Neural crest cell (in vitro differentiated cells): Measurements from ENCODE around the gene GLYATL2. TPM values are rescaled to one million over a fixed set of nuclear protein-coding genes. Genes with fewer than 3 reads are reported as not detected.

Experiments
- DNase-seq: peaks from one replicate; pipeline ENCODE4 v3.0.0; 2021; ENCODE audit warnings: low read depth, mixed read lengths, low spot score
- H3K27ac Mint-ChIP-seq: one replicate; pipeline ENCODE4 v1.8.0; 2021; ENCODE audit warnings: mild to moderate bottlenecking, mixed read lengths; ENCODE audit not compliant: unreplicated experiment
- H3K27me3 Mint-ChIP-seq: 2 replicates; pipeline ENCODE4 v1.8.0; 2021; ENCODE audit warnings: low read depth, mild to moderate bottlenecking, mixed read lengths
- H3K36me3 Mint-ChIP-seq: 2 replicates; pipeline ENCODE4 v1.8.0; 2021; ENCODE audit warnings: low read depth, mild to moderate bottlenecking, mixed read lengths
- H3K4me1 Mint-ChIP-seq: 2 replicates; pipeline ENCODE4 v1.8.0; 2021; ENCODE audit warnings: mixed read lengths
- H3K4me3 Mint-ChIP-seq: one replicate; pipeline ENCODE4 v1.8.0; 2021; ENCODE audit warnings: mild to moderate bottlenecking, mixed read lengths
- H3K9me3 Mint-ChIP-seq: 2 replicates; pipeline ENCODE4 v1.8.0; 2021; ENCODE audit warnings: mixed read lengths
- CTCF ChIP-seq: fragments of 200-600 bp; sonication (generic); conservative IDR thresholded peaks from 2 replicates; pipeline ENCODE4 v1.5.0; 2021; ENCODE audit warnings: antibody characterized with exemption, mild to moderate bottlenecking
- total RNA-seq: library from RNA; stranded (reverse); gene quantifications from 2 replicates; pipeline ENCODE4 v1.2.1, GENCODE V29; 2021

Gene GLYATL2
- total RNA-seq, 1 donor from 2014 or later, result 2.4 TPM

GRCh38 chr11:58856806-58857205 is 12.3 kb upstream of the GLYATL2 start:
- no peak for DNase-seq
- H3K9me3 Mint-ChIP-seq, result peaks cover 21% of the 10 kb centered on the region
- peaks cover 10% of the 10 kb centered on the region for H3K36me3 Mint-ChIP-seq
- no peak overlapping the region for H3K27ac Mint-ChIP-seq
- TF ChIP-seq CTCF, result no peak
- H3K4me1 Mint-ChIP-seq, result no peaks in the 10 kb centered on the region
- no peak overlapping the region for H3K4me3 Mint-ChIP-seq
- no peaks in the 10 kb centered on the region for H3K27me3 Mint-ChIP-seq

GRCh38 chr11:58845386-58845785 is 882 bp upstream of the GLYATL2 start:
- no peaks in the 10 kb centered on the region for H3K36me3 Mint-ChIP-seq
- TF ChIP-seq CTCF, result no peak
- DNase-seq, result no peak
- no peaks in the 10 kb centered on the region for H3K9me3 Mint-ChIP-seq
- no peaks in the 10 kb centered on the region for H3K4me1 Mint-ChIP-seq
- no peak overlapping the region for H3K27ac Mint-ChIP-seq
- H3K27me3 Mint-ChIP-seq, result no peaks in the 10 kb centered on the region
- H3K4me3 Mint-ChIP-seq, result no peak overlapping the region

GRCh38 chr11:58837707-58838388 is 6.7 kb downstream of the GLYATL2 start:
- Mint-ChIP-seq H3K27ac (no peak overlapping the region), H3K9me3 (peaks cover 3% of the 10 kb centered on the region), H3K4me3 (no peak overlapping the region), H3K4me1 (no peaks in the 10 kb centered on the region), H3K36me3 (peaks cover 13% of the 10 kb centered on the region), H3K27me3 (no peaks in the 10 kb centered on the region)
- no peak for TF ChIP-seq CTCF
- no peak for DNase-seq

GRCh38 chr11:58832056-58832645 is 12.4 kb downstream of the GLYATL2 start:
- Mint-ChIP-seq H3K9me3 (peaks cover 8% of the 10 kb centered on the region), H3K4me3 (no peak overlapping the region), H3K27ac (no peak overlapping the region), H3K36me3 (peaks cover 14% of the 10 kb centered on the region), H3K27me3 (no peaks in the 10 kb centered on the region), H3K4me1 (no peaks in the 10 kb centered on the region)
- no peak for DNase-seq
- TF ChIP-seq CTCF, result no peak

- no peak for DNase-seq
- H3K4me1 Mint-ChIP-seq, result no peaks in the 10 kb centered on the region
- no peak for TF ChIP-seq CTCF
- H3K36me3 Mint-ChIP-seq, result peaks cover 8% of the 10 kb centered on the region
- no peak overlapping the region for H3K27ac Mint-ChIP-seq
- peaks cover 8% of the 10 kb centered on the region for H3K9me3 Mint-ChIP-seq
- no peaks in the 10 kb centered on the region for H3K27me3 Mint-ChIP-seq
- no peak overlapping the region for H3K4me3 Mint-ChIP-seq
Observed at GRCh38 chr11:58830673-58831301, 13.7 kb downstream of the GLYATL2 start.
